Endothelial cell of umbilical vein (primary cell): ENCODE measurements around the gene AK4. TPM values are rescaled to one million over a fixed set of nuclear protein-coding genes. Genes with fewer than 3 reads are reported as not detected.

ENCODE experiments used
- BruUV-seq: library from RNA; stranded (reverse); fragments of 400-500 nt; replicated peaks from 2 replicates; lab custom pipeline; 2021; lab: Mats Ljungman, UMichigan
- CTCF ChIA-PET: fragments of 300-600, 350-600 bp; sonication (Branson Sonifier 250); formaldehyde crosslinking; loops from one replicate; lab custom pipeline; 2021; ENCODE audit warnings: antibody characterized with exemption, inconsistent platforms; lab: Charles Lee
- POLR2A ChIA-PET: fragments of 300-600, 350-600 bp; sonication (Branson Sonifier 250); formaldehyde crosslinking; loops from one replicate; lab custom pipeline; 2021; ENCODE audit warnings: antibody characterized with exemption, inconsistent platforms; lab: Charles Lee
- DNase-seq: peaks from one replicate; pipeline ENCODE4 v3.0.0-alpha.2; 2011; ENCODE audit warnings: low read depth, low spot score
- FAIRE-seq: peaks from 2 replicates; lab custom pipeline; 2011; peaks lifted over from hg19 to GRCh38; lab: Jason Lieb, UNC
- H2AFZ ChIP-seq: 2 replicates; pipeline ENCODE4 v1.6.0; 2012; ENCODE audit warnings: low read depth, low read length, control low read depth, inconsistent platforms
- H3K27ac ChIP-seq: 2 replicates; pipeline ENCODE4 v1.5.1; 2011; ENCODE audit warnings: low read depth, mild to moderate bottlenecking, control low read depth, low read length, moderate library complexity; ENCODE audit not compliant: insufficient read depth
- H3K27me3 ChIP-seq, 2 experiments: 2 replicates each; pipeline versions ENCODE4 v1.6.0 to v1.6.1; 2011; ENCODE audit warnings: low read length in 2 of 2, mixed read lengths in 1 of 2; ENCODE audit not compliant: control insufficient read depth in 2 of 2, insufficient read depth in 2 of 2
- H3K36me3 ChIP-seq, 2 experiments: 2 replicates in 1 of 2; 3 replicates in 1 of 2; pipeline ENCODE4 v1.5.1; 2011; ENCODE audit warnings: low read length in 2 of 2, mild to moderate bottlenecking in 1 of 2, moderate library complexity in 1 of 2; ENCODE audit not compliant: control insufficient read depth in 2 of 2, insufficient read depth in 2 of 2; ENCODE audit errors: extremely low read depth in 1 of 2
- H3K4me1 ChIP-seq: 3 replicates; pipeline ENCODE4 v1.5.1; 2011; ENCODE audit warnings: mild to moderate bottlenecking, low read length; ENCODE audit not compliant: control insufficient read depth, insufficient read depth; ENCODE audit errors: extremely low read depth
- H3K4me2 ChIP-seq: 2 replicates; pipeline ENCODE4 v1.6.1; 2011; ENCODE audit warnings: low read length, control low read depth, mixed read lengths; ENCODE audit not compliant: insufficient read depth
- H3K4me3 ChIP-seq, 3 experiments: fragments of 200-600 bp in 1 of 3; sonication (generic), shearing (Covaris generic) in 1 of 3; replicated peaks in 1 of 3; 2 replicates each; pipeline ENCODE4 v1.5.1; 2011 to 2016; ENCODE audit warnings: control low read depth in 3 of 3, low read length in 3 of 3, mild to moderate bottlenecking in 2 of 3, inconsistent platforms in 1 of 3, low read depth in 1 of 3, moderate library complexity in 1 of 3; ENCODE audit not compliant: insufficient read depth in 1 of 3
- H3K79me2 ChIP-seq: 2 replicates; pipeline ENCODE4 v1.6.0; 2012; ENCODE audit warnings: low read length, inconsistent platforms; ENCODE audit not compliant: control insufficient read depth, insufficient read depth
- H3K9ac ChIP-seq: replicated peaks from 2 replicates; pipeline ENCODE3; 2011; ENCODE audit warnings: low read length, control low read depth; ENCODE audit not compliant: insufficient read depth; ENCODE audit errors: extremely low read depth
- H3K9me1 ChIP-seq: replicated peaks from 3 replicates; pipeline ENCODE4 v1.6.0; 2011; ENCODE audit warnings: mild to moderate bottlenecking, low read length; ENCODE audit not compliant: control insufficient read depth, insufficient read depth; ENCODE audit errors: extremely low read depth
- H3K9me3 ChIP-seq: replicated peaks from 2 replicates; pipeline ENCODE4 v1.5.1; 2012; ENCODE audit warnings: low read length, inconsistent platforms; ENCODE audit not compliant: control insufficient read depth, insufficient read depth
- H4K20me1 ChIP-seq: replicated peaks from 2 replicates; pipeline ENCODE3; 2011; ENCODE audit warnings: mild to moderate bottlenecking, low read length; ENCODE audit not compliant: control insufficient read depth, insufficient read depth; ENCODE audit errors: extremely low read depth
- CTCF ChIP-seq, 2 donors: IDR thresholded peaks; 1 replicate in 1 of 2; 2 replicates in 1 of 2; pipeline ENCODE4 v1.5.1; 2011; ENCODE audit warnings: low read length in 2 of 2, mild to moderate bottlenecking in 2 of 2, moderate library complexity in 2 of 2, control low read depth in 1 of 2, inconsistent platforms in 1 of 2, low read depth in 1 of 2; ENCODE audit not compliant: insufficient read depth in 1 of 2; ENCODE audit errors: extremely low read depth in 1 of 2
- EZH2 ChIP-seq: IDR thresholded peaks from 2 replicates; pipeline ENCODE4 v1.6.1; 2012; ENCODE audit warnings: borderline replicate concordance, low read depth, mild to moderate bottlenecking, moderate library complexity, low read length, inconsistent platforms; ENCODE audit not compliant: severe bottlenecking
- GATA2 ChIP-seq: IDR thresholded peaks from 2 replicates; pipeline ENCODE4 v1.7.0; 2011; ENCODE audit warnings: low read depth, mild to moderate bottlenecking, moderate library complexity, mixed read lengths, low read length; ENCODE audit not compliant: insufficient read length, insufficient read depth
- JUN ChIP-seq: IDR thresholded peaks from 2 replicates; pipeline ENCODE4 v1.6.1; 2011; ENCODE audit warnings: borderline replicate concordance, low read depth; ENCODE audit not compliant: insufficient read length, insufficient read depth
- MAX ChIP-seq: IDR thresholded peaks from 2 replicates; pipeline ENCODE4 v1.6.1; 2011; ENCODE audit not compliant: insufficient read depth, insufficient read length
- MYC ChIP-seq: IDR thresholded peaks from one replicate; pipeline ENCODE4 v1.6.1; 2011; ENCODE audit warnings: mild to moderate bottlenecking, low read depth, low read length
- POLR2A ChIP-seq: IDR thresholded peaks from 2 replicates; pipeline ENCODE4 v1.6.1; 2012; ENCODE audit warnings: low read depth, mild to moderate bottlenecking, control low read depth, low read length
- POLR2AphosphoS5 ChIP-seq: IDR thresholded peaks from 2 replicates; pipeline ENCODE4 v1.6.1; 2012; ENCODE audit warnings: low read depth, mild to moderate bottlenecking, control low read depth, low read length, moderate library complexity; ENCODE audit not compliant: insufficient read depth
- dilution Hi-C: fragments of 300-500 bp; cut with MboI; formaldehyde crosslinking; loops from one replicate; pipeline ENCODE4 v1.15.0; 2019; ENCODE audit warnings: low sequenced_read_pairs; ENCODE audit not compliant: extremely low pct_ligation_motif_present
- intact Hi-C: fragments of 100-400 bp; cut with micrococcal nuclease; formaldehyde crosslinking; loops from one replicate; pipeline ENCODE4 v1.10.0; 2022
- polyA plus RNA-seq, 4 experiments: library from polyadenylated mRNA; depleted of rRNA in 3 of 4; stranded (reverse) in 3 of 4; unstranded in 1 of 4; fragments of >200 nt; gene quantifications; 2 replicates each; pipeline versions ENCODE4 v1.2.1 to v1.2.3, GENCODE V29; 2011 to 2012; ENCODE audit warnings: missing spikeins in 1 of 4
- total RNA-seq: library from RNA; stranded (reverse); gene quantifications from 2 replicates; pipeline ENCODE4 v1.2.3, GENCODE V29; 2021

The AK4 gene
- total and polyA plus RNA-seq, 2 donors (not counting 3 experiments of a cell fraction or from before 2014, with no cell fraction given) = 2.2 to 5.6 TPM

GRCh38 chr1:65175171-65176055 lies 27.4 kb downstream of the AK4 start:
- H3K4me1 ChIP-seq = no peaks in the 10 kb centered on the region
- H3K27ac ChIP-seq = no peak overlapping the region
- TF ChIP-seq GATA2 (no peak), JUN (no peak), POLR2AphosphoS5 (no peak), CTCF (IDR thresholded peaks at IDR 0.05; ENCODE audit: extremely low read depth in 1 of 2, insufficient read depth in 1 of 2, low read depth in 1 of 2, low read length in 2 of 2) (no peak), MAX (no peak), MYC (no peak), EZH2 (no peak), POLR2A (no peak)
- H3K9me3 ChIP-seq = no peaks in the 10 kb centered on the region
- FAIRE-seq (no peak), DNase-seq (no peak)
- dilution Hi-C loops (no loop called here), intact Hi-C loops (no loop called here)
- no peaks in the 10 kb centered on the region for H3K79me2 ChIP-seq
- H3K9ac ChIP-seq = no peak overlapping the region
- H3K4me2 ChIP-seq = no peak overlapping the region
- no peaks in the 10 kb centered on the region for H3K9me1 ChIP-seq
- no peak overlapping the region for H3K4me3 ChIP-seq
- no peaks in the 10 kb centered on the region for H3K27me3 ChIP-seq
- ChIA-PET POLR2A (no interaction called here), CTCF (interaction anchor here (1.4 kb wide), 1 partner anchor 25 kb away, joined by 3 read pairs; no protein-coding TSS in a partner anchor)
- no TSS peak for BruUV-seq
- no peak overlapping the region for H2AFZ ChIP-seq
- no peaks in the 10 kb centered on the region for H3K36me3 ChIP-seq
- H4K20me1 ChIP-seq = no peaks in the 10 kb centered on the region
